Right hindlimb (tissue), 1 donor: ENCODE measurements around the gene SUMO2.
A peak's percentile ranks its signal among the peaks of the same experiment; 100 is the strongest.
"Not testable (repeated sequence)": the region's sequence is repeated elsewhere in the genome, so short reads cannot be mapped to it uniquely, and the experiment has no call there.

ENCODE experiments used
- DNase-seq: peaks from one replicate; pipeline ENCODE4 v3.0.0-alpha.2; 2018

SUMO2 gene

DNA sequence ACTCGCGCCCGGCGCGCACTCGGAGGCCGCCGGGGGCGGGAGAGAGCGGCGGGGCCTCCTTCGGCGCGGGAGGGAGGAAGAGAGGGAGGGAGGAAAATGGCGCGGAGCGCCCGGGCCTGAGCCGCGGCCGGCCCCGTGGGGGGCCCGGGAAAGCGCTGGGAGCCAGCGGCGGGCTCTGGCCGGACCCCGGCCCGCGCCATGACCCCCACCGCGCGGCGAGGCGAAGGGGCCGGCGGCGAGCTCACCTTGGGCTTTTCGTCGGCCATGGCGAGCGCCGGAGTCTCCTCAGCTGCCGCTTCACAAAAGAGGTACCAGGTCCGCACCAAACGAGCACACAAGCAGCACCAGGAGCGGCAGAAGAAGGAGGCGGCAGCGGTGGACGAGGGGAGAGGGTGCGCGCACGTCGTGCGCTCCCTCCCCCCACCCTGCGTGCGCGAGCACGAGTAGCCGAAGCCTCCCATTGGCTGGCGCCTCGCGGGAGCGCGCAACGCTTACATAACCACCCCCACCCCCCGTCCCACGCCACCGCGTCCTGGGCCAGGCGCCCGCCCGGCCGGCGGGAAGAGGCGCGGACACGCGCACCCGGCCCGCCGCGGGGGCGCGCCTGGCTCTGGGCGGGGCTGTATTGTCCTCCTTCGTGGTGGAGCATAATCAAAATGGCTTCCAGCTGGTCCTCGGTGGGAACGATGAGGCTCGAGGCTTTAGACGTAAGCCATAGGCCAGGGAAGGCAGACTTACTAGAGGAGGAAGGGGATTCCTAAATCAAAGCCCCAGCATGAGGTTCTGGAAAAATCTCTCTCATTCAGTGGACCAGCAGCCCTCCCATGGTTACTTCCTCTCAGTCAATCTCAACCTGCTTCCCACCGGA, at the start of gene SUMO2:
SUMO2 (minus strand) TSS at position 391 of the 868 bp plus-strand sequence; CDS start at position 266, 125 bp downstream.
- DNase-seq = peak; percentile 96

DNA sequence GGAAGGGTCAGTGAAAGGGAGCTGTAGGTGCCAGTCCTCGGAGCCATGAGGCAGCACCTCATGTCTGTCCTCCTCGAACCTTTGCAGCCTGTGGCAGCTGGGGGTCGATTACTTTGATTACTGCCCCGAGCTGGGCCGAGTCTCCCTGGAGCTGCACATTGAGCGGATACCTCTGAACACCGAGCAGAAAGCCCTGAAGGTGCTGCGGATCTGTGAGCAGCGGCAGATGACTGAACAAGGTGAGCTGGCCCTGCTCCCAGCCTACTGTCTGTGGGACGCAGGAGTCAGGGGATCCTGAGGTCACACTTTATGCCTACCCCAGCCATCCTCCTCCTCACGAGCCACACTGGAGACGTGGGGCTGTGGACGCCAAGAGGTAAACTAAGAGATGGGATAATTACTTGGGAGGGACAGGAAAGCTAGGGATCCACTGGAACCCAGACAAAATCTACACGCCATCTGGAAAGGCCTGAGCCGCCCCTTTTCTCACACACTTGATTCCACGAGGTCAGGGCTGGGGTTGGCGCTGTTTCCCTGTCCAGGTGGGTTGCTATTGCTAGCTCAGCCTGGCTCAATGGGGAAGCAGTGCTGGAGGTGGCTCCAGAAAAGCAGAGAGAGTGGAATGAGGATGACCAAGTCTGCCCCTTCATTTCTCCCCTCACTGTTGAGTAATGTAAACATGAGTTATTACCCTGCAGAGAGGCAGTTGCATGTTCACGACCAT, 49.1 kb upstream of the SUMO2 start:
- DNase-seq = no peak

DNA sequence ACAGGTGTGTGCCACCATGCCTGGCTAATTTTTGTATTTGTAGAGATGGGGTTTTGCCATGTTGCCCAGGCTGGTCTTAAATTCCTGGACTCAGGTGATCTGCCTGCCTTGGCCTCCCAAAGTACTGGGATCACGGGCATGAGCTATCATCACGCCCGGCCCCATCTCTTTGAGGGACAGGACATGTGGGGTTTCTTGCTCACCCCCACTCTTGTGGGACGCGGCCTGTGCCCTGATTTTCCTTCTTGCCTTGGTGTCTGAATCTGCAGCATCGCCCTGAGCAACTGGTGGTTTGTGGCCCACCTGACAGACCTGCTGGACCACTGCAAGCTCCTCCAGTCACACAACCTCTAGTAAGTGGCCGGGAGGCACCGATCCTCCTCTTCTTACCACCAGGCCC, 48.3 kb upstream of the SUMO2 start:
- no peak for DNase-seq

DNA sequence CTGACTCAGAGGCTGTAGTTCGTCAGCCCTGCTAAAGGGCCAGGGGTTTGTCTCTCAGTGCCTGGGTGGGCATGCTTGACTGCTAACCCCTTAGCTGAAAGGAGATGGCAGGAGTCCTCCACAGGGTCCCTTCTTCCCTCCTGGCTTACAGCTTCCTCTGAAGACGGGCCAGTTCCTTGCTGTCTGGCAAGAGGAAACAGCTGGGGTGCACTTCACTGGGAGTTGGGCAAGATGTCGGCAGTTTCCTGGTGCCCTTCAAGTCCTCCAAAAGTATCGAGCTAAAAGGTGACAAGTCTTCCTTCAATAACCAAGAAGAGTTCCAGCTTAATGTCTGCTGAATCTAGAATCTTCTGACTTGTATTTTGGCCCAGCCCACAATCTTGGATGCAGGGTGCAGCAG, 46.1 kb upstream of the SUMO2 start:
- no peak for DNase-seq

DNA sequence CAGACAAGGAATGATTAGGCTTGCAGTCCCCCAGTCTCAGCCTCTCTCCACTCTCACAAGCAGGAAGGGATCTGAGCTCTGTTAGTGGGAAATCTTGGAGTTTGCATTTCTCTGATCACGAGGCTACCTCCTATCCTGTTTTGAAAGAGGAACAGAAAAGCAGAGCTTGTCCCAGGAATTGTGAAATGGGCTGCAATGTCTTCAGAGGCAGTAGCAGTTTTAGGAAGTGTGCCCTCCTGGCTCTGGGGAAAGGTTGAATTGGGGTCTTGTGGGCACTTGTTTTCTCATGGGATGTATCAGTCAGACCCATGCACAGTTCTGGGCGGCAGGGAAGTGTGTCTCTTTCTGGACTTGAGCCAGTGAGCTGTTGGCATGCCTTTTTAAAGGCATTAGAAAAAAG, 45.5 kb upstream of the SUMO2 start:
- DNase-seq = no peak

DNA sequence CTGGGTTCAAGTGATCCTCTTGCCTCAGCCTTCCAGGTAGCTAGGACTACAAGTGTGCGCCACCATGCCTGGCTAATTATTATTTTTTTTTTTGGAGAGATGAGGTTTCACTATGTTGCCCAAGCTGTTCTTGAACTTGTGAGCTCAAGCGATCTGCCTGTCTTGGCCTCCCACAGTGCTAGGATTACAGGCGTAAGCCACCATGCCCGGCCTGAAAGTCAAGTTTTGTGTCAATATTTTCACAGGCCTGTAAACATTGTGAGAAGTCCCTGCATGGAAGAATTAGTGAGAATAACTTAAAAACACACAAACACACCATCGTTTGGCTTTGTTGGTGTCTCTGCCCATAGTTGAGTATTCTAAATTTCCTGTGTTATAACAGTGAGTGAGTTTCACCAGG, 45.0 kb upstream of the SUMO2 start:
- DNase-seq = no peak

DNA sequence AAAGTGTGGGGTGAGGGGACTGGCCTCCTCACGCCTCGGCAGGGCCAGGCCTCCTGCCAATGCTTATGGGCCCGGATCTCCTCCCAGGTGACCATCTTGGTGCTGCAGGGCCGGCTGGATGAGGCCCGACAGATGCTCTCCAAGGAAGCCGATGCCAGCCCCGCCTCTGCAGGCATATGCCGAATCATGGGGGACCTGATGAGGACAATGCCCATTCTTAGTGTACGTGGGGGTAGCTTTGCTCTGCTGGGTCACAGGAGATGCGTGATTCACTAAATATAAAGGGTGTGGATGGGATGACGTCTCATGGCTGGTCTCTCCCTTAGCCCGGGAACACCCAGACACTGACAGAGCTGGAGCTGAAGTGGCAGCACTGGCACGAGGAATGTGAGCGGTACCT, 42.3 kb upstream of the SUMO2 start:
- DNase-seq = no peak

DNA sequence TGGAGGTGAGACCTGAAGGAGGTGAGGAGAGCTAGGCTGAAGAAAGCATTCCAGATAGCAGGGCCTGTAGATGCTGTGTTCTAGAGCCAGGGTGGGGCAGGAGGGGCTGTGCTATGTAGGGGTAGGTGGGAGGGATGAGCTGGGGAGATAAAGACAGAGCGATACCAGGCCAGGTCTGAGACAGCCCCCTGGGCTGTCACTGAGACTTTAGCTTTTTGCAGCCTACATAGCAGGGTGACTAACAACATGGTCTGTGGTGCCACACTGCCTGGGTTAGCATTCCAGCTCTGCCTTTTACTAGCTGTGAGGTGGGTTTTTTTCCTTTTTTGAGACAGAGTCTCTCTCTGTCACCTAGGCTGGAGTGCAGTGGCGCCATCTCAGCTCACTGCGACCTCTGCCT, 37.1 kb upstream of the SUMO2 start:
- DNase-seq = no peak

DNA sequence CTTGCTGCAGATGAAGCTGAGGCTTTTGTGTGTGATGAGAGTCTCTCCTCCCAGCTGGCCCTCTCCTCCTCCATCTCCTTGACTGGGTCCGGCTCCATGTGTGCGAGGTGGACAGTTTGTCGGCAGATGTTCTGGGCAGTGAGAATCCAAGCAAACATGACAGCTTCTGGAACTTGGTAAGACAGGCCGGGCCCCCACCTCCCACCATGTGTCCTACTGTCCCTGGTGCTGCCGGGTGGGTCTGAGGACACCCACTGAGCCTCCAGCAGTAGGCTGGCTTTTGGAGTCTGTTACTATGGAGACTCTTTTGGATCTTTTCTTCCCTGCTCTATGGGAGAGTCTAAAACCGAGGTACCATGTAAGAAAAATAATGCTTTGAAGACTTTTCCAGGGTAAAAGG, 35.4 kb upstream of the SUMO2 start:
- no peak for DNase-seq

DNA sequence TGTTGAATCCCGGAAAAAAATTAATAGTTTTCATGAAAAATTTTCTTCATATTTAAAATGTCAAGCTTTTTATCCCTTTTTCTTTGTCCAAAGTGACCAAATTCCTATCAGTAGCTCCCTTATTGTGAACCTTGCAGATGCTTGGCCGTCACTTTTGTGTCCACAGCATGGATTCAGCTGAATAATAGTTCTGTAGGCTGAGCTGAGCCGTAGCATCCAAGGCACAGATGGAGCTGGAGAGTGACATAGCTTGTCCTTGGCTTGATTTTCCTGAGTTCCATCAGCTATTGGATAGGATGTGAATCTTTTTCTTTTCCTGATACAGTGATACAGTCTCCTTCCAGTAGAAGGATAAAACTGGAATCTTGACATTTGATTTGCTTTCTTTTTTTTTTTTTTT, 26.3 kb upstream of the SUMO2 start:
- no peak for DNase-seq

DNA sequence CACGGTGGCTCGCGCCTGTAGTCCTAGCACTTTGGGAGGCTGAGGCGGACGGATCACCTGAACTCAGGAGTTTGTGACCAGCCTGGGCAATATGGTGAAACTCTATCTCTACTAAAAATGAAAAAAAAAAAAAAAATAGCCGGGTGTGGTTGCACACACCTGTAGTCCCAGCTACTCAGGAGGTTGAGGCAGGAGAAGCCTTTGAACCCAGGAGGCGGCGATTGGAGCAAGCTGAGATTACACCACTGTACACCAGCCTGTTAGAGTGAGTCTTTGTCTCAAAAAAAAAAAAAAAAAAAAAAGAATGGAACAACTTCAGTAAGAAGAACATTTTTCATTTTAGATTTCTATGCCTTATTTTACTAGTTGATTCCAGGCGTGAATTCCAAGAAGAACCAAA, 25.4 kb upstream of the SUMO2 start:
- no peak for DNase-seq

DNA sequence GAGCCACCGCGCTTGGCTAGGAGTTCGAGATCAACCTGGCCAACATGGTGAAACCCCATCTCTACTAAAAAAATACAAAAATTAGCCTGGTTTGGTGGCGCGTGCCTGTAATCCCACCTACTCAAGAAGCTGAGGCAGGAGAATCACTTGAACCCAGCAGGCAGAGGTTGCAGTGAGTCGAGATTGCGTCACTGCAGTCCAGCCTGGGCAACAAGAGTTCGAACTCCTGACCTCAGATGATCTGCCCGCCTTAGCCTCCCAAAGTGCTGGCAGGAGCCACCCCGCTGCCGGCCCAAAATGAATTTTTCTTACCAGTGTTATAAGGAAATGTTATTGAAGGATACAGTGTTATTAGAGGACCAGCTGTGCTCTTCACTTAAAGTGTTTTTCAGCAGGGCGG, 25.0 kb upstream of the SUMO2 start:
- no peak for DNase-seq

DNA sequence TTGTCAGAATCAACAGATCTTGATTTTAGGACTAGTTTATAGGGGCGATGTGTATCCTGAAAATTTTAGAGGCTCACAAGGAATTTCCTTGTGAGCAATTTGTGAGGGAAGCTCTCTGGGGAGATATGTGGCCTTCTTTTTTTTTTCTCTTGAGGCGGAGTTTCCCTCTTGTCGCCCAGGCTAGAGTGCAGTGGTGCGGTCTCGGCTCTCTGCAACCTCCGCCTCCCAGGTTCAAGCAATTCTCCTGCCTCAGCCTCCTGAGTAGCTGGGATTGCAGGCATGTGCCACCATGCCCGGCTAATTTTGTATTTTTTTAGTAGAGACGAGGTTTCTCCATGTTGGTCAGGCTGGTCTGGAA, 24.3 kb upstream of the SUMO2 start:
- not testable (repeated sequence) for DNase-seq

DNA sequence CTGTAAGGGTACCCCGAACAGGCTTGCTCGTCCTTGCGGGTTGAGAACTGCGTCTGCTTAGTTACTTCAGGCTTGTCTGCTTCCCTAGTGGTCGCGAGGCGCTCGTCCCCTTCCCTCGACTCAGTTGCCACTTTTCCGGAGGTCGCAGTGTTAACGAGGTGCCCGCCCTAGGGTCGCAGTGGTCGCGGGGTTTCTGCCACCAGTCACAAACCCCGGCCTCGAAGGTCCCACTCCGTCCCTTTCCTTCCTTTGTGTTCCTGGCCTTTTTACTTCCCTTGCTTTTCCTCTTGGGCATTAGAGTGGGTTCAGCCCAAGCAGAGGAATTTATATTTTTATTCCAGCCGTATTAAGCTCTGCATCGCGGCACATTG, 23.0 kb upstream of the SUMO2 start:
- DNase-seq = no peak

DNA sequence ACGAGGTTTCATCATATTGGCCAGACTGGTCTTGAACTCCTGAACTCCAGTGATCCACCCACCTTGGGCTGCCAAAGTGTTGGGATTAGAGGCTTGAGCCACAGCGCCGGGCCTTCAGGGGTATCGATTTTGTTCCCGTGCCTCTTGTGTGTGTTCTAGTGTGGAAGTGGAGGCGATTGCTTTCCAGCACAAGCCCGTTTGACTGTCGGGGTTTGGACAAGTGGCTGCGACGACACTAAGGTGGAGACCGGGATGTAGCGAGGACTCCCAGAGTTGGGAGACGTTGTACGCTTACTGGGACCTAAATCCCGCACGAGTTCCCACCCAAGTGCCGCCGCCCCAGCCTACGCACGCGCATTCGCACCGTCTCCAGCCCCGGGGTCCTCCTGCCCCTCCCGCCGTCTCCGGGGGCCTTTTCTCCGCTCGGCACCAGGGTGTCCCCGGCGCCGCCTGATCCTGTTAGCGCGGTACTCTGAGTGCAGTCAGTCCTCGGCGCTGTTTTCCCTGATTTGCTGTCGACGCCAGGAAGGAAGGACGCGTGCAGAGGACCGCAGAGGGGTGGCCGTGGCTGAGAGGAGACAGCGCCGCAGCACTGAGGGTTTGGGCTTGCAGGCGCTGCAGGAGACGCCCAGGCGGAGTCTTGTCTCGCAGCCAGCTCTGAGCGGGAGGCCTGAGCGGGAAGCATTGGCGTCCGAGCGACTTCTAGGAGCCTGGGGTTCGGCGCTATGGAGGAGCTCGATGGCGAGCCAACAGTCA, 22.5 kb upstream of the SUMO2 start, which contains the start of gene NUP85:
NUP85 (plus strand) TSS at position 643 of the 756 bp plus-strand sequence; CDS start at position 726, 83 bp downstream.
- peak; percentile 96 for DNase-seq

DNA sequence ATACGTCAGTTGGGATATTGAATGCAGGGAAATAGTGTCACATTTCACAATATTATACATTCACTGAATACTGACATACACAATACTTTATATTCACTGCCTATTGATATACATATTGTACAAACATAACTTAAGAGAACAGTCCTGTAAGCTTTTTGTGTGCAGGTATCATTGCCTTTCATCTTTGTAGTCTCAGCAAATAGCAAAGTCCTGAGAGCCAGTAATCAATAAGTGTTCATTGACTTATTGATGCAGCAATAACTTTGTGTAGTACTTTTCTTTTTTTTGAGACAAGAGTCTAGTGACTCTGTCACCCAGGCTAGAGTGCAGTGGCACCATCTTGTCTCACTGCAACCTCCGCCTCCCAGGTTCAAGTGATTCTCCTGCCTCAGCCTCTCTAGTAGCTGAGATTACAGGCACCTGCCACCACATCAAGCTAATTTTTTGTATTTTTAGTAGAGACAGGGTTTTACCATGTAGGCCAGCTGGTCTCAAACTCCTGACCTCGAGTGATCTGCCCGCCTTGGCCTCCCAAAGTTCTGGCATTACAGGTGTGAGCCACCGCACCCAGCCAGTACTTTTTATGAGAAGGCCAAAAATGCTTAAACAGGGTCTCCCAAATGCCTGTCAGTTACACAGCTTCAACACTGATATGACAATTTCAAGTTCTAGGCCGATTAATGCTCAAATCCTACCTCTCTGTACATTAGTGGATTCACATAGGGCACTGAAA, 17.3 kb upstream of the SUMO2 start:
- DNase-seq = no peak

DNA sequence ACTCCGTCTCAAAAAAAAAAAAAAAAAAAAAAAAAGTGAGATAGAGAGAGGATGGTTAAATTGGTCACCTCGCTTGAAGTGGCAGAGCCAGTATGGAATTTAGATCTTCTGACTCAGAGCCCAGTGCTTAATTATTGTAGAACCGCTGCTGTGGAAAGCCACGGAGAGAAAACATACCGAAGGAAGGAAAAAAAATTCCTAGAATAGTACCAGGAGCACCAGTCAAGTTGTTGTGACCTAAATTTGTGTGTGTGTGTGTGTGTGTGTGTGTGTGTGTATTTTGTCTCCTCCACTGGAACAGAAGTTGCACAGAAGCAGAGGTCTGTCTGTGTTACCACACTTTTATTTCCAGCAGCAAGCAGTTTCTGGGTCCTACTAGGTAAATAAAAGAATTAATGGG, 12.1 kb upstream of the SUMO2 start:
- no peak for DNase-seq

DNA sequence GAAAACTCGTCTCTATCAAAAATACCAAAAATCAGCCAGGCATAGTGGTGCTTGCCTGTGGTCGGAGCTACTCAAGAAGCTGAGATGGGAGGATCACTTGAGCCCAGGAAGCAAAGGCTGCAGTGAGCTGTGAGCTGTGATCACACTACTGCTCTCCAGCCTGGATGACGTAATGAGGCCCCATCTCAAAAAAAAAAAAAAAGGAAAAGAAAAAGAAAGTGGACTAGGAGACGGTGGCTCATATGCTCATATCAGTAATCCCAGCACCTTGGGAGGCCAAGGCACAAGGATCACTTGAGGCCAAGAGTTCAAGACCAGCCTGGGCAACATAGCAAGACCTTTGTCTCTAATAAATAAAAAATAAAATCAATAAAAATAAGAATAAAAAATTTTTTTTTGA, 8.8 kb upstream of the SUMO2 start:
- DNase-seq = no peak

DNA sequence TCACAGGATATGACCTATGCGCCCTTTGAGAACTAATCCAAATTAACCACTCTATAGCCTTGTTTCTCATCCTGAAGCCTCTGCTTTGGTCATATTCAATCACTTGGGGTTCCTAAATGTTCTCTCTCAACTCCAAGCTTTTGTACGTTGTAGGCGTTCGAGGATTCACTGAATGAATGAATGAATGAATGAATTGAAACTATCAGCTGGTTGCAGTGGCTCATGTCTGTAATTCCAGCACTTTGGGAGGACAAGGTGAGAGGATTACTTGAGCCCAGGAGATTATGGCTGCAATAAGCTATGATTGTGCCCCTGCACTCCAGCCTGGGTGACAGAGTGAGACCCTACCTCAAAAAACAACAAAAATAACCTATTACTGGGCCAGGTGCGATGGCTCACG, 5.9 kb upstream of the SUMO2 start:
- DNase-seq = no peak

DNA sequence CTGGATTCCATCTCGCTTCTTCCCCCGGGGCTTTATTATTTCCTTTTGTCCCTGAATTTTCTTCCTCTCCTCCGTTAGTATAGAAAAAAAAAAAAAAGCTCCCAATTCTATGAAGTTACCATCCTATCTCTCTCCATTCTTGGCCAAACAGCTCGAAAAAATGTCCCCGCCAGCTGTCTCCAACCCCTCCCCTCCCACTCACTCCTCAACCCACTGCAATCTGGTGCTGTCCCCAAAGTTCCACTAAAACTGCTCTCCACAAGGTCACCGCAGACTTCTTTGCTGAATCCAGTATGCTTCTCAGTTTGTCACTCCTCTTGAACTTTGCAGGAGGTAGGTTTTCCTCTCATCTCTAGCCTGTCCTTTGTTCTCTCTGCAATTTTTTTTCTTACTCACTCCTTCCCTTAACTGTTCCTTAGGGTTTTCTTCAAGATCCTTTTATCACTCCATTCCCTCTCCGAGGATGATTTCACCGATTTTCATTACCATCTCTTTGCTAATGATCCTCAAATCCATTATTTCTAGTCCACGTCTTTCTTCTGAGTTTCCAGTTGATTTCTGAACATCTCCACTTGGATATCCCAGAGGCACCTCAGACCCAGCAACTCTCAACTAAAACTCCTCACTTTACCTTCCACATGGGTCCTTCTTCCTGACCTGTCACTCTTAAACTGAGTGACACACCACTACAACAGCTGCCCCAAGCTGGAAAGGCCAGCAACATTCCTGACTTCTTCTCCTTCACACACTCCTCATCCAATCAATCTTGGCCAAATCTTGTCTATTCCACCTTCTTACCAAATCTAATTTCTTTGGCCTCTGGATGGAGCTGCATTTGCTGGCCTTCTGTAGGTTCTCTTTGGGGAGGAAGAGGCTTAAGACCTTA, 1.5 kb upstream of the SUMO2 start:
- DNase-seq = no peak

DNA sequence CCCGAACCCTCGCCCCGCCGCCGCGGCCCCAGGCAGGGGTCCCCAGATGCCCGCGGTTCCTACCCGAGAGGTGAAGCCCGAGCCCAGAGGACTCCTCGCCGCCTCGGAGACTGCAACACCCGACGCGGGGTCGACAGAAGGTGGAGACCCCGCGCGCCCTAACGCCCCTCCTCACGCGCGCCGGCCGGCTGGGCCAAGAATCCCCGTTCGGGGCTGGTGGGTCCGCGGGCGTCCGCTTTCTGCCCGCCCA, 515 bp downstream of the SUMO2 start:
- no peak for DNase-seq

DNA sequence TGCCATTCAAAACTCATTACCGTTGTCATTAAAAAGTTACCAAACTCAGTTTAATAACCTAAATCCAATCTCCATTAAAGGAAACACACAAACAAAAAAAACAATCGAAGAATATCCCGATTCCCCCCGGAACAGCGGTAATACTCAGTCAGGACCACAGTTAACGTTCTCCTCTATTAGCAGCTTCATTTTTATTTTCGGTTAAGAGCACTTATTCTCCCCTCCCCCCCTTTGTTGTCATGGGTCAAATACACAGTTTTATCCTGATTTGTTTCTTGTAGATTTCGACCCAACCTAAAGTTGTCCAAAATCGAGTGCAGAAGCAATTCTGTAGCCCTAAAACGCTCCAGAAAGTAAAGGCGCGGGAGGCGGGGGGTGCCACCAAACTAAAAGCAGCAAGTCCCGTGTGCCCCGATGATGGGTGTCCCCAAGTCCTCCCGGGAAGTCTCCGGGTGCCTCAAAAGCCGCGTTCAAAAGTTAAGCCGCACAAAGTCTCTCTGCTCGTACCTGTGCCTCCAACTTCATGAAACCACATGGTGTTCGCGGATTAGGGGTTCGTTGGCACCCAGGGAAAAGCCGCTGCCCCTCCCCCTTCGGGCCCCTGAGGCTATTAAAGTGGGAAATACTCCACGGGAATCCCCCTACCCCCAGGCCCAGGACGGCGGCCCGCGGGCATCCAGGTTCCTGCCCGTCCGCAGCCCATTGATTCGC, 996 bp downstream of the SUMO2 start:
- no peak for DNase-seq
